A673 (cell line): ENCODE results near the gene CAPN13.

ENCODE experiments used
- EZH2 ChIP-seq: fragments of 200-600 bp; sonication (generic); IDR thresholded peaks from 2 replicates; pipeline ENCODE4 v1.6.1; 2017; ENCODE audit warnings: borderline replicate concordance, low read depth, mild to moderate bottlenecking, mixed read lengths, antibody characterized with exemption, low read length; ENCODE audit not compliant: poor library complexity, severe bottlenecking
- TF ChIP-seq, protein P1 (sequence below): fragments of 300-800, 200-600 bp; sonication (generic); conservative IDR thresholded peaks from 2 replicates; pipeline ENCODE4 v1.5.1; 2017; ENCODE audit warnings: low read depth, mild to moderate bottlenecking, antibody characterized with exemption, low read length, moderate library complexity, mixed read lengths

GRCh38 chr2:30752811-30753210, 54.4 kb downstream of the CAPN13 start:
- TF ChIP-seq, protein P1, sequence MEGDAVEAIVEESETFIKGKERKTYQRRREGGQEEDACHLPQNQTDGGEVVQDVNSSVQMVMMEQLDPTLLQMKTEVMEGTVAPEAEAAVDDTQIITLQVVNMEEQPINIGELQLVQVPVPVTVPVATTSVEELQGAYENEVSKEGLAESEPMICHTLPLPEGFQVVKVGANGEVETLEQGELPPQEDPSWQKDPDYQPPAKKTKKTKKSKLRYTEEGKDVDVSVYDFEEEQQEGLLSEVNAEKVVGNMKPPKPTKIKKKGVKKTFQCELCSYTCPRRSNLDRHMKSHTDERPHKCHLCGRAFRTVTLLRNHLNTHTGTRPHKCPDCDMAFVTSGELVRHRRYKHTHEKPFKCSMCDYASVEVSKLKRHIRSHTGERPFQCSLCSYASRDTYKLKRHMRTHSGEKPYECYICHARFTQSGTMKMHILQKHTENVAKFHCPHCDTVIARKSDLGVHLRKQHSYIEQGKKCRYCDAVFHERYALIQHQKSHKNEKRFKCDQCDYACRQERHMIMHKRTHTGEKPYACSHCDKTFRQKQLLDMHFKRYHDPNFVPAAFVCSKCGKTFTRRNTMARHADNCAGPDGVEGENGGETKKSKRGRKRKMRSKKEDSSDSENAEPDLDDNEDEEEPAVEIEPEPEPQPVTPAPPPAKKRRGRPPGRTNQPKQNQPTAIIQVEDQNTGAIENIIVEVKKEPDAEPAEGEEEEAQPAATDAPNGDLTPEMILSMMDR, result no peak
- TF ChIP-seq EZH2, result no peak
